Measurements from ENCODE around the gene GSN. TPM values are rescaled to one million over a fixed set of nuclear protein-coding genes. Genes with fewer than 3 reads are reported as not detected.

The GSN gene
- polyA plus RNA-seq, 1 of the 3 experiments (the other 2 are of a cell fraction), result 168 TPM

DNA sequence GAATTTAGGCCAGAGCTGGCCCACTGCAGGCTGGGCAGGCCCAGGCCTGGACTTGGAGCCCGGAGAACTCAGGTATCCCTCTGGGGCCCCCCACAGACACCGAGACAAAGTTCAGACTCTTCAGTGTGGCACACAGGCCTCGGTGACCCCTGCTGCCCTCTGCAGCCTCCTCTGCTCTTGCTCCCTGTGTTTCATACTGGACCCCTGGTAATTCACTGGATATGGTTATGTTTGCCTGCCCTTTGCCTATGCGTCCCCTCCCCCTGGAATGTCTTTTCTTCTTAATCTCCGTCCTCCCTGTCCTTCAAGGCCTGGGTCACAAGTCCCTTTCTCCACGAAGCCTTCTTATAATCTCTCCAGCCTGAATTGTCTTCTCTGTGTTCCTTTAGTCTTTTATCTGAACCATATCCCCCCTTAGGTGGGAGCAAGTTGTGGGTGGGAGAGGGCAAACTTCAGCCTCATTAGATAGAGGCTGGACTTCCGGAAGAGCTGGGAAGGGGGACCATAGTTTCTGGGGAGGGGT, 30.1 kb downstream of the GSN start:
- Histone ChIP-seq H3K27ac (ENCODE audit: low read depth in 2 of 2, low read length in 1 of 2) (no peak overlapping the region), H3K9me3 (no peaks in the 10 kb centered on the region), H3K9me2 (no peaks in the 10 kb centered on the region), H3K36me3 (replicated peaks in 1 of 2; ENCODE audit: control insufficient read depth in 1 of 2, insufficient read depth in 2 of 2, low read length in 1 of 2) (peaks cover 0 to 10% of the 10 kb centered on the region in 2 experiments), H3K4me2 (no peak overlapping the region), H3K27me3 (ENCODE audit: insufficient read depth) (no peaks in the 10 kb centered on the region), H2AFZ (ENCODE audit: low read depth) (no peak overlapping the region), H3K4me3 (ENCODE audit: low read depth in 2 of 2, low read length in 1 of 2) (no peak overlapping the region), H4K20me1 (ENCODE audit: insufficient read depth) (no peaks in the 10 kb centered on the region), H3F3A (replicated peaks; ENCODE audit: insufficient read depth) (peaks cover 10% of the 10 kb centered on the region), H3K4me1 (ENCODE audit: control insufficient read depth in 1 of 2, insufficient read depth in 2 of 2, low read depth in 1 of 2, low read length in 1 of 2) (peaks cover 0 to 19% of the 10 kb centered on the region in 2 experiments; a peak in 2 of 4 replicates), H3K79me2 (ENCODE audit: insufficient read depth) (0 out of 2 replicates have a peak, but pooled peaks cover 3% of the 10 kb centered on the region), H3K9ac (no peak overlapping the region)
- POLR2A ChIA-PET, result no interaction called here
- 89% methylated on average over 7 of the region's 7 CpGs for WGBS (ENCODE audit: low lambda C conversion rate)
- CTCF ChIA-PET, result interaction anchor here (0.9 to 5.6 kb wide), 3 partner anchors 19 to 100 kb away, joined by 4 to 35 read pairs (median 11); no protein-coding TSS in a partner anchor
- TF ChIP-seq MXI1 (IDR thresholded peaks at IDR 0.05; ENCODE audit: low read depth, low read length) (no peak), RXRA (IDR thresholded peaks at IDR 0.05; ENCODE audit: borderline replicate concordance, low read depth) (no peak), JUND (IDR thresholded peaks at IDR 0.05) (no peak), CHD2 (IDR thresholded peaks at IDR 0.05; ENCODE audit: low read length, partially characterized antibody) (no peak), FOXM1 (IDR thresholded peaks at IDR 0.05; ENCODE audit: low read depth) (no peak)
- TF ChIP-seq, protein P1, sequence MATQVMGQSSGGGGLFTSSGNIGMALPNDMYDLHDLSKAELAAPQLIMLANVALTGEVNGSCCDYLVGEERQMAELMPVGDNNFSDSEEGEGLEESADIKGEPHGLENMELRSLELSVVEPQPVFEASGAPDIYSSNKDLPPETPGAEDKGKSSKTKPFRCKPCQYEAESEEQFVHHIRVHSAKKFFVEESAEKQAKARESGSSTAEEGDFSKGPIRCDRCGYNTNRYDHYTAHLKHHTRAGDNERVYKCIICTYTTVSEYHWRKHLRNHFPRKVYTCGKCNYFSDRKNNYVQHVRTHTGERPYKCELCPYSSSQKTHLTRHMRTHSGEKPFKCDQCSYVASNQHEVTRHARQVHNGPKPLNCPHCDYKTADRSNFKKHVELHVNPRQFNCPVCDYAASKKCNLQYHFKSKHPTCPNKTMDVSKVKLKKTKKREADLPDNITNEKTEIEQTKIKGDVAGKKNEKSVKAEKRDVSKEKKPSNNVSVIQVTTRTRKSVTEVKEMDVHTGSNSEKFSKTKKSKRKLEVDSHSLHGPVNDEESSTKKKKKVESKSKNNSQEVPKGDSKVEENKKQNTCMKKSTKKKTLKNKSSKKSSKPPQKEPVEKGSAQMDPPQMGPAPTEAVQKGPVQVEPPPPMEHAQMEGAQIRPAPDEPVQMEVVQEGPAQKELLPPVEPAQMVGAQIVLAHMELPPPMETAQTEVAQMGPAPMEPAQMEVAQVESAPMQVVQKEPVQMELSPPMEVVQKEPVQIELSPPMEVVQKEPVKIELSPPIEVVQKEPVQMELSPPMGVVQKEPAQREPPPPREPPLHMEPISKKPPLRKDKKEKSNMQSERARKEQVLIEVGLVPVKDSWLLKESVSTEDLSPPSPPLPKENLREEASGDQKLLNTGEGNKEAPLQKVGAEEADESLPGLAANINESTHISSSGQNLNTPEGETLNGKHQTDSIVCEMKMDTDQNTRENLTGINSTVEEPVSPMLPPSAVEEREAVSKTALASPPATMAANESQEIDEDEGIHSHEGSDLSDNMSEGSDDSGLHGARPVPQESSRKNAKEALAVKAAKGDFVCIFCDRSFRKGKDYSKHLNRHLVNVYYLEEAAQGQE (IDR thresholded peaks at IDR 0.05; ENCODE audit: low read depth, low read length), result no peak
- TF ChIP-seq, protein P2, sequence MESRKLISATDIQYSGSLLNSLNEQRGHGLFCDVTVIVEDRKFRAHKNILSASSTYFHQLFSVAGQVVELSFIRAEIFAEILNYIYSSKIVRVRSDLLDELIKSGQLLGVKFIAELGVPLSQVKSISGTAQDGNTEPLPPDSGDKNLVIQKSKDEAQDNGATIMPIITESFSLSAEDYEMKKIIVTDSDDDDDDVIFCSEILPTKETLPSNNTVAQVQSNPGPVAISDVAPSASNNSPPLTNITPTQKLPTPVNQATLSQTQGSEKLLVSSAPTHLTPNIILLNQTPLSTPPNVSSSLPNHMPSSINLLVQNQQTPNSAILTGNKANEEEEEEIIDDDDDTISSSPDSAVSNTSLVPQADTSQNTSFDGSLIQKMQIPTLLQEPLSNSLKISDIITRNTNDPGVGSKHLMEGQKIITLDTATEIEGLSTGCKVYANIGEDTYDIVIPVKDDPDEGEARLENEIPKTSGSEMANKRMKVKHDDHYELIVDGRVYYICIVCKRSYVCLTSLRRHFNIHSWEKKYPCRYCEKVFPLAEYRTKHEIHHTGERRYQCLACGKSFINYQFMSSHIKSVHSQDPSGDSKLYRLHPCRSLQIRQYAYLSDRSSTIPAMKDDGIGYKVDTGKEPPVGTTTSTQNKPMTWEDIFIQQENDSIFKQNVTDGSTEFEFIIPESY (IDR thresholded peaks at IDR 0.05; ENCODE audit: borderline replicate concordance, low read depth), result no peak
- TF ChIP-seq, protein P3, sequence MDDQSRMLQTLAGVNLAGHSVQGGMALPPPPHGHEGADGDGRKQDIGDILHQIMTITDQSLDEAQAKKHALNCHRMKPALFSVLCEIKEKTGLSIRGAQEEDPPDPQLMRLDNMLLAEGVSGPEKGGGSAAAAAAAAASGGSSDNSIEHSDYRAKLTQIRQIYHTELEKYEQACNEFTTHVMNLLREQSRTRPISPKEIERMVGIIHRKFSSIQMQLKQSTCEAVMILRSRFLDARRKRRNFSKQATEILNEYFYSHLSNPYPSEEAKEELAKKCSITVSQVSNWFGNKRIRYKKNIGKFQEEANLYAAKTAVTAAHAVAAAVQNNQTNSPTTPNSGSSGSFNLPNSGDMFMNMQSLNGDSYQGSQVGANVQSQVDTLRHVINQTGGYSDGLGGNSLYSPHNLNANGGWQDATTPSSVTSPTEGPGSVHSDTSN (IDR thresholded peaks at IDR 0.05), result no peak
- TF ChIP-seq, protein P4, sequence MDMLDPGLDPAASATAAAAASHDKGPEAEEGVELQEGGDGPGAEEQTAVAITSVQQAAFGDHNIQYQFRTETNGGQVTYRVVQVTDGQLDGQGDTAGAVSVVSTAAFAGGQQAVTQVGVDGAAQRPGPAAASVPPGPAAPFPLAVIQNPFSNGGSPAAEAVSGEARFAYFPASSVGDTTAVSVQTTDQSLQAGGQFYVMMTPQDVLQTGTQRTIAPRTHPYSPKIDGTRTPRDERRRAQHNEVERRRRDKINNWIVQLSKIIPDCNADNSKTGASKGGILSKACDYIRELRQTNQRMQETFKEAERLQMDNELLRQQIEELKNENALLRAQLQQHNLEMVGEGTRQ (IDR thresholded peaks at IDR 0.05; ENCODE audit: borderline replicate concordance, low read depth, low read length), result no peak
- DNase-seq, result no peak
